ENCODE data around the gene RPL26.

- TF ChIP-seq, protein P1, sequence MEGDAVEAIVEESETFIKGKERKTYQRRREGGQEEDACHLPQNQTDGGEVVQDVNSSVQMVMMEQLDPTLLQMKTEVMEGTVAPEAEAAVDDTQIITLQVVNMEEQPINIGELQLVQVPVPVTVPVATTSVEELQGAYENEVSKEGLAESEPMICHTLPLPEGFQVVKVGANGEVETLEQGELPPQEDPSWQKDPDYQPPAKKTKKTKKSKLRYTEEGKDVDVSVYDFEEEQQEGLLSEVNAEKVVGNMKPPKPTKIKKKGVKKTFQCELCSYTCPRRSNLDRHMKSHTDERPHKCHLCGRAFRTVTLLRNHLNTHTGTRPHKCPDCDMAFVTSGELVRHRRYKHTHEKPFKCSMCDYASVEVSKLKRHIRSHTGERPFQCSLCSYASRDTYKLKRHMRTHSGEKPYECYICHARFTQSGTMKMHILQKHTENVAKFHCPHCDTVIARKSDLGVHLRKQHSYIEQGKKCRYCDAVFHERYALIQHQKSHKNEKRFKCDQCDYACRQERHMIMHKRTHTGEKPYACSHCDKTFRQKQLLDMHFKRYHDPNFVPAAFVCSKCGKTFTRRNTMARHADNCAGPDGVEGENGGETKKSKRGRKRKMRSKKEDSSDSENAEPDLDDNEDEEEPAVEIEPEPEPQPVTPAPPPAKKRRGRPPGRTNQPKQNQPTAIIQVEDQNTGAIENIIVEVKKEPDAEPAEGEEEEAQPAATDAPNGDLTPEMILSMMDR (IDR thresholded peaks at IDR 0.05; ENCODE audit: low read length) = no peak
- no peak for TF ChIP-seq EZH2 (optimal IDR thresholded peaks at IDR 0.05; ENCODE audit: low read depth, low read length)
These were observed 18.1 kb upstream of the RPL26 start for GRCh38 chr17:8401107-8401506.
